ENCODE results near the gene ACOXL.

- TF ChIP-seq EZH2 (IDR thresholded peaks at IDR 0.05; ENCODE audit: insufficient read depth, poor library complexity, severe bottlenecking) = no peak
- no peak for TF ChIP-seq EZH2phosphoT487 (IDR thresholded peaks at IDR 0.05; ENCODE audit: insufficient read depth, low read depth)
Measured at GRCh38 chr2:111030945-111031344, 298.6 kb downstream of the ACOXL start.
